Testis (tissue), 2 donors: ENCODE measurements around the gene TCHP.

Experiments
- POLR2A ChIP-seq: fragments of 450-650 bp; IDR thresholded peaks from one replicate; pipeline ENCODE4 v1.6.1; 2017; ENCODE audit warnings: antibody characterized with exemption, mild to moderate bottlenecking, moderate library complexity
- TF ChIP-seq, protein P1 (sequence below), 3 experiments: fragments of 450-650 bp in 2 of 3; fragments of 200-600 bp in 1 of 3; sonication (generic) in 1 of 3; IDR thresholded peaks; one replicate each; pipeline ENCODE4 v1.5.1; 2016 to 2019; ENCODE audit warnings: antibody characterized with exemption in 3 of 3, mild to moderate bottlenecking in 2 of 3, moderate library complexity in 1 of 3

DNA sequence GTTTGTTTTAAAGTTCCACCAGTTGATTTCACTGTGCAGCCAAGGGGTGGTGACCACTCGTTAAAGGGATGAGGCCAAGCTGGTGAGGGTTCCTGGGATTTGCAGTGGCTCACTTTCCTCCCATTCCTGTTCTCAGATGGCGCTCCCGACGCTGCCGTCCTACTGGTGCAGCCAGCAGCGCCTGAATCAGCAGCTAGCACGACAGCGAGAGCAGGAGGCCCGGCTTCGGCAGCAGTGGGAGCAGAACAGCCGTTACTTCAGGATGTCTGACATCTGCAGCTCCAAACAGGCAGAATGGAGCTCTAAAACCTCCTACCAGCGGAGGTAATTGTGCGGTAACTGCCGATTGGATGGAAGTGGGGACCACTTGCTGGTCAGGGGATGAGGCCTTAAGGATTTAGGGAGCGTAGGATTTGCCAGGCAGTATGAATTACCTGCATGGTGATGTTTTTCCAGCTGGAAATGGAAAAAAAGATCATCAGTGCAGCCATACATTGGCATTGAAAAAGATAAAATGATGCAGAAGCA, 2.9 kb downstream of the TCHP start:
- TF ChIP-seq, protein P1, sequence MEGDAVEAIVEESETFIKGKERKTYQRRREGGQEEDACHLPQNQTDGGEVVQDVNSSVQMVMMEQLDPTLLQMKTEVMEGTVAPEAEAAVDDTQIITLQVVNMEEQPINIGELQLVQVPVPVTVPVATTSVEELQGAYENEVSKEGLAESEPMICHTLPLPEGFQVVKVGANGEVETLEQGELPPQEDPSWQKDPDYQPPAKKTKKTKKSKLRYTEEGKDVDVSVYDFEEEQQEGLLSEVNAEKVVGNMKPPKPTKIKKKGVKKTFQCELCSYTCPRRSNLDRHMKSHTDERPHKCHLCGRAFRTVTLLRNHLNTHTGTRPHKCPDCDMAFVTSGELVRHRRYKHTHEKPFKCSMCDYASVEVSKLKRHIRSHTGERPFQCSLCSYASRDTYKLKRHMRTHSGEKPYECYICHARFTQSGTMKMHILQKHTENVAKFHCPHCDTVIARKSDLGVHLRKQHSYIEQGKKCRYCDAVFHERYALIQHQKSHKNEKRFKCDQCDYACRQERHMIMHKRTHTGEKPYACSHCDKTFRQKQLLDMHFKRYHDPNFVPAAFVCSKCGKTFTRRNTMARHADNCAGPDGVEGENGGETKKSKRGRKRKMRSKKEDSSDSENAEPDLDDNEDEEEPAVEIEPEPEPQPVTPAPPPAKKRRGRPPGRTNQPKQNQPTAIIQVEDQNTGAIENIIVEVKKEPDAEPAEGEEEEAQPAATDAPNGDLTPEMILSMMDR (IDR thresholded peaks at IDR 0.05): no peak
- no peak for TF ChIP-seq POLR2A
